Stimulated activated CD4-positive, alpha-beta T cell treated with anti-CD3 and anti-CD28 coated beads, Interleukin-15, amount 100 ng/mL, for 48 hours (primary cell): Measurements from ENCODE around the gene PAMR1.

Experiments used
- DNase-seq, 2 donors: peaks; one replicate each; pipeline ENCODE4 v3.0.0-alpha.2; 2020; ENCODE audit warnings: low read depth in 2 of 2

Gene PAMR1

GRCh38 chr11:35402751-35403660 is 122.4 kb downstream of the PAMR1 start:
- no peak for DNase-seq

- DNase-seq, result no peak
Measured at GRCh38 chr11:35398881-35399280, 126.5 kb downstream of the PAMR1 start.

- no peak for DNase-seq
Measured at GRCh38 chr11:35394941-35395340, 130.5 kb downstream of the PAMR1 start.

DNA sequence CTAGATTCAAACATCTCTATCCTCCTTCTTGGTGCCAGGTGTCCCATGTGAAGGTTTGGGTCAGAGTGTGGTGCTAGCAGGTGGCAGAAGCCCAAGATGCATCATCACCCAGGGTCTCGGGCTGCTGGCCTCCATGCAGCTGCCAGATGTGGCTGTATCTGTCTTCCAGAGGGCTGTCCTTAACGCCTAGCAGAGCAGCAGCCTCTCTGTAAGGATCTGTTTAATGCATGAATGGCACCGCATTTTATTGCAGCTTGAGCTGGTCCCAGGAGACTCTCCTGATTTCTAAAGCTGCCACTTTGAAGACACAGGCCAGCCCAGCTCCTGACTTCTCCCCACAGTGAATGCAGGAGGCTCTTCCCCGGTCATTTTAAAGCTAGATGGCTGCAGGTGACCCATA is 132.3 kb downstream of the PAMR1 start:
- no peak for DNase-seq

- peak; percentile 66 to 83 for DNase-seq
Measured at GRCh38 chr11:35391922-35392688, 133.3 kb downstream of the PAMR1 start.

DNA sequence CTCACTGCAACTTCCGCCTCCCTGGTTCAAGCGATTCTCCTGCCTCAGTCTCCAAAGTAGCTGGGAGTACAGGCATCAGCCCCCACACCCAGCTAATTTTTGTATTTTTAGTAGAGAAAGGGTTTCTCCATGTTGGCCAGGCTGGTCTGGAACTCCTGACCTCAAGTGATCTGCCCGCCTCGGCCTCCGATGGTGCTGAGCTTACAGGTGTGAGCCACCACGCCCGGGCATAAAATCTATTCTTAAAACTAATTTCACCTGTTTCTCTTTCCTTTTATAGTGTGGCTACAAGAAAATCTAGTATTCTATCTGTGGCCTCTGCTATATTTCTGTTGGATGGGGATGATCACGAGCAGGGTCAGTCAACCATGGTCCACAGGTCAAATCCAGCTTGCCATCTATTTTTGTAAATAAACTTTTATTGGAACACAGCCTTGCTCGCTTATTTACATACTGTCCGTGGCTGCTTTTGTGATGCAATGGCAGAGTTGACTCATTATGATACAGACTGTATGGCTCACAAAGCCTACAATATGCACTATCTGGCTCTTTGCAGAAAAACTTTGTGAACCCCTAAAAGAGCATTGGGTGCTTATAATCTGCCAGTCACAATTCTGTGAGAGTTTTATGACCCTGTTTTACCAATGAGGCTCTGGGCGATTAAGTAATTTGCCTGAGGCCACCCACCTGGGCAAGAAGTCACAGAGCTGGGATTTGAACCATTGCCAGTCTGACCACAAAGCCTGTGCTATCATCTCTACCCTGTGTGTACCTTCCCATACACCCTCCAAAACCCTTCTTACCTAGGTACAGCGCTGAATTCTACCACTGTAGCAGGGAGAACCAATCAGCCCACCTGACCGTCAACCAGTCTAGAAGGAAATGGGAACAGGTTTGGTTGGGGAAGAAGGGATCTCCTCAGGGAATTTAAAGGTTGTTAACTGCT is 134.4 kb downstream of the PAMR1 start:
- DNase-seq, result peak in 1 of 2 donors; percentile 35

GRCh38 chr11:35389897-35390465 is 135.4 kb downstream of the PAMR1 start:
- peak in 1 of 2 donors; percentile 38 for DNase-seq

GRCh38 chr11:35389112-35389511 is 136.3 kb downstream of the PAMR1 start:
- no peak for DNase-seq

- DNase-seq, result no peak
Measured at GRCh38 chr11:35388061-35388460, 137.4 kb downstream of the PAMR1 start.

GRCh38 chr11:35387111-35387982 is 138.1 kb downstream of the PAMR1 start:
- DNase-seq, result no peak

DNA sequence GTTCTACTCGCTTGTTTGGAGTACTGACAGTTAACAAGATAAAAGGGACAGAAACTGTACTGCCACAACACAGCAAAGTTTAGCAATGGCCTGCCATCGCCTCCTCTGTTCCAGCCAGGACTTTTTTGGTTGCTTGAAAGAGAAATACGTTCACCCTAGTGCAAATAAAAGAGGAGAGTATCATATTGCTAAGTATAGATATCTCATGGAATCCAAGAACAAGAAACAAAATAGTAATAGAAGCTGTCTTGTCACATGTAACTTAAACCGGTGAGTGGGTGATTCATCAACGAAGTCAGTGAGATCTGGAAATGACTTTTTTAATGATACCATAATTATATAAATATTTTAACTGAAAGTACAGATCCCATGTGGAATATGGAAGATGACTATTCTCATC is 141.5 kb downstream of the PAMR1 start:
- no peak for DNase-seq
